C4-2B (cell line): ENCODE measurements around the gene FYCO1.

ENCODE experiments used
- ZFX ChIP-seq: fragments of 450-650 bp; IDR thresholded peaks from 2 replicates; pipeline ENCODE4 v1.6.1; 2017
- TF ChIP-seq, protein P1 (sequence below): fragments of 450-650 bp; conservative IDR thresholded peaks from 2 replicates; pipeline ENCODE4 v1.5.1; 2017; ENCODE audit warnings: mild to moderate bottlenecking

- TF ChIP-seq, protein P1, sequence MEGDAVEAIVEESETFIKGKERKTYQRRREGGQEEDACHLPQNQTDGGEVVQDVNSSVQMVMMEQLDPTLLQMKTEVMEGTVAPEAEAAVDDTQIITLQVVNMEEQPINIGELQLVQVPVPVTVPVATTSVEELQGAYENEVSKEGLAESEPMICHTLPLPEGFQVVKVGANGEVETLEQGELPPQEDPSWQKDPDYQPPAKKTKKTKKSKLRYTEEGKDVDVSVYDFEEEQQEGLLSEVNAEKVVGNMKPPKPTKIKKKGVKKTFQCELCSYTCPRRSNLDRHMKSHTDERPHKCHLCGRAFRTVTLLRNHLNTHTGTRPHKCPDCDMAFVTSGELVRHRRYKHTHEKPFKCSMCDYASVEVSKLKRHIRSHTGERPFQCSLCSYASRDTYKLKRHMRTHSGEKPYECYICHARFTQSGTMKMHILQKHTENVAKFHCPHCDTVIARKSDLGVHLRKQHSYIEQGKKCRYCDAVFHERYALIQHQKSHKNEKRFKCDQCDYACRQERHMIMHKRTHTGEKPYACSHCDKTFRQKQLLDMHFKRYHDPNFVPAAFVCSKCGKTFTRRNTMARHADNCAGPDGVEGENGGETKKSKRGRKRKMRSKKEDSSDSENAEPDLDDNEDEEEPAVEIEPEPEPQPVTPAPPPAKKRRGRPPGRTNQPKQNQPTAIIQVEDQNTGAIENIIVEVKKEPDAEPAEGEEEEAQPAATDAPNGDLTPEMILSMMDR: no peak
- TF ChIP-seq ZFX: no peak
Observed at GRCh38 chr3:45868650-45869049, 127.0 kb downstream of the FYCO1 start.
